Nucleus accumbens (tissue), 56 donors: ENCODE results near the gene KIF1C.

Experiments
- DNase-seq, 56 donors: peaks; one replicate each; lab custom pipeline; 2025; lab: John Stamatoyannopoulos, UW

The KIF1C gene

GRCh38 chr17:4997302-4998026 is at the start of gene KIF1C, which contains the start of gene INCA1:
TSS of gene KIF1C (plus strand) at chr17:4997950. CDS start at chr17:5000247, 2,297 bp downstream.
TSS of gene INCA1 (minus strand) at chr17:4997522. CDS start at chr17:4994437, 3,085 bp downstream.
- DNase-seq = peak; percentile 40 to 96 (median 92)

- peak in 54 of 56 donors; percentile 41 to 92 (median 78) for DNase-seq
These were observed 49.4 kb upstream of the KIF1C start, which contains the start of gene PFN1 for GRCh38 chr17:4948166-4948930. TSS of gene PFN1 (minus strand) at chr17:4948530. CDS start at chr17:4948394, 136 bp downstream.

- peak in 48 of 56 donors; percentile 42 to 85 (median 70) for DNase-seq
These were observed 48.8 kb upstream of the KIF1C start for GRCh38 chr17:4948931-4949320.

GRCh38 chr17:4949321-4950074 is 48.3 kb upstream of the KIF1C start:
- DNase-seq = peak in 22 of 56 donors; percentile 27 to 82 (median 52)

GRCh38 chr17:4950075-4950745 is 47.5 kb upstream of the KIF1C start:
- peak in 3 of 56 donors; percentile 13 to 33 (median 21) for DNase-seq

- DNase-seq = no peak
These were observed 47.0 kb upstream of the KIF1C start, which contains the start of gene ENO3 for GRCh38 chr17:4950746-4951204. TSS of gene ENO3 (plus strand) at chr17:4951119. CDS start at chr17:4951830, 711 bp downstream.

- DNase-seq = no peak
These were observed 46.3 kb upstream of the KIF1C start for GRCh38 chr17:4951486-4951885.

- no peak for DNase-seq
These were observed 44.2 kb upstream of the KIF1C start for GRCh38 chr17:4953451-4953961.

- no peak for DNase-seq
These were observed 42.7 kb upstream of the KIF1C start for GRCh38 chr17:4955091-4955490.

- no peak for DNase-seq
These were observed 41.2 kb upstream of the KIF1C start for GRCh38 chr17:4956493-4957061.

GRCh38 chr17:4958102-4958501 is 39.6 kb upstream of the KIF1C start:
- no peak for DNase-seq

GRCh38 chr17:4959261-4959965 is 38.3 kb upstream of the KIF1C start:
- DNase-seq = no peak

GRCh38 chr17:4960279-4960922 is 37.3 kb upstream of the KIF1C start:
- DNase-seq = no peak

- no peak for DNase-seq
These were observed 32.3 kb upstream of the KIF1C start for GRCh38 chr17:4965311-4965986.

GRCh38 chr17:4966844-4967538 is 30.8 kb upstream of the KIF1C start:
- peak in 55 of 56 donors; percentile 43 to 100 (median 99) for DNase-seq

GRCh38 chr17:4967539-4968485 is 29.9 kb upstream of the KIF1C start, which contains the start of gene SPAG7:
TSS of gene SPAG7 (minus strand) at chr17:4967817. CDS start at chr17:4967804, 13 bp downstream.
- peak in 55 of 56 donors; percentile 83 to 100 (median 98) for DNase-seq
